ENCODE results near the gene MAP3K15.

MAP3K15 gene

GRCh38 chrX:19332983-19333382 lies 182.3 kb downstream of the MAP3K15 start:
- TF ChIP-seq CTCF (conservative IDR thresholded peaks at IDR 0.05; ENCODE audit: control insufficient read depth, insufficient read depth, low read depth, low read length), result no peak

GRCh38 chrX:19331831-19332230 lies 183.5 kb downstream of the MAP3K15 start:
- no peak overlapping the region for H3K4me3 ChIP-seq (ENCODE audit: control insufficient read depth, low read depth, low read length)
- no peak for DNase-seq (ENCODE audit: low read depth)
- no peak for TF ChIP-seq CTCF (conservative IDR thresholded peaks at IDR 0.05; ENCODE audit: control insufficient read depth, insufficient read depth, low read depth, low read length)

More at GRCh38 chrX:19332983-19333382, 182.3 kb downstream of the MAP3K15 start:
- H3K4me3 ChIP-seq (ENCODE audit: control insufficient read depth, low read depth, low read length), result no peak overlapping the region
- peak; percentile 30 for DNase-seq (ENCODE audit: low read depth)

- no peak overlapping the region for H3K4me3 ChIP-seq (ENCODE audit: control insufficient read depth, low read depth, low read length)
- DNase-seq (ENCODE audit: low read depth), result no peak
- no peak for TF ChIP-seq CTCF (conservative IDR thresholded peaks at IDR 0.05; ENCODE audit: control insufficient read depth, insufficient read depth, low read depth, low read length)
These were observed 188.7 kb downstream of the MAP3K15 start for GRCh38 chrX:19326567-19326966.
